Fibroblast of mammary gland (primary cell): ENCODE results near the gene LRIG3.

ENCODE experiments used
- DNase-seq: peaks from one replicate; pipeline ENCODE4 v3.0.0-alpha.2; 2010; ENCODE audit warnings: low read depth
- H3K4me3 ChIP-seq: 2 replicates; pipeline ENCODE4 v1.5.1; 2011; ENCODE audit warnings: low read depth, mild to moderate bottlenecking, low read length, moderate library complexity; ENCODE audit not compliant: control insufficient read depth
- CTCF ChIP-seq: conservative IDR thresholded peaks from 2 replicates; pipeline ENCODE4 v1.5.1; 2011; ENCODE audit warnings: low read depth, low read length, inconsistent platforms; ENCODE audit not compliant: control insufficient read depth, insufficient read depth

LRIG3 gene

GRCh38 chr12:58889557-58889956, 30.7 kb downstream of the LRIG3 start:
- no peak for DNase-seq
- H3K4me3 ChIP-seq = no peak overlapping the region
- TF ChIP-seq CTCF = no peak

DNA sequence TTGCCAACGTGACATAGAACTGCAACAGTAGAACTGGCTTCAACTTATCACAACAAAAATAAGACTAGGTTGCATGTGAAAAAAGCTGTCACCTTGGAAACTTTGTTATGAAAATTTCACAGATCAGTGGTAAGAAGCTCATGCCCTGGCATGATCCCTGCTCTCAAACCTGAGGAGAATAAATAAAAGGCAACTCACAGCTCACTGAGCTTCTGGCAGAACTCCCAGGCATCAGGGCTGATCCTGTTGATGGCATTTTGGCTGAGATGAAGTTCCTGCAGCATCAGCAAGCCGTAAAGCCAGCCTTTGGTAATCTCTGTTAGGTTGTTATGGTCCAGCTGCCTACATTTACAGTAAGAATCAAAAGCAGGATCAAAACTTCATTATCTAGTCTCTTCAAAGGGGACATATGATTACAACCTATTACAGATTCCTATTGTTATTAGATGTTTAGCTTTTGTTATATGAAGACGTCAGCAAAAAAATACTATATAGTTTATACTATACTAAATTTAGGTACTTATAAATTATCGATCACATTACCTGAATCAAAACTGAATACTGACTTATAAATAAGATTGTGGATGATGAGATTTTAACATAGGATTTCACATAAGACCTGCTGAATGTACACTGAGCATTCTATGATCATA, 32.0 kb downstream of the LRIG3 start:
- TF ChIP-seq CTCF = no peak
- DNase-seq = peak; percentile 77
- H3K4me3 ChIP-seq = no peak overlapping the region

- TF ChIP-seq CTCF = no peak
- H3K4me3 ChIP-seq = no peak overlapping the region
- no peak for DNase-seq
Observed at GRCh38 chr12:58887068-58887467, 33.2 kb downstream of the LRIG3 start.

DNA sequence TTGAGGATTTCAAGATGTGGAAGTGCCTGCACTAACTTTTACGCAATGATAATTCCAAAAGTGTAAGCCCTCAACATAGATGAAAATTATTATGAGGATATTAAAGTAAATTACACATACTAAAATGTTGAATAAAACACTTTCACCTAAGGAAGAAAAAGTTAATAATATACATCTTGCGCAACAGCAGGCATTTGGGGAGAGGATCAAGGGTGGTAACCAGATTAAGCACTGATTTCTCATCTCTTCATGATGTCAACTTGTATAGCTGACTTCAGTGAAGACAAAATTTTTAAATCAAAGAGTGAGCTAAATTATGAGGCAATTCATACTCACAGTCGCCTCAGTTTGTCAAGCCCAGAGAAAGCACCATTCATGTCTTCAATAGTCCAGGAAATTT, 33.8 kb downstream of the LRIG3 start:
- H3K4me3 ChIP-seq = no peak overlapping the region
- TF ChIP-seq CTCF = no peak
- DNase-seq = no peak

GRCh38 chr12:58884916-58885315, 35.4 kb downstream of the LRIG3 start:
- DNase-seq = no peak
- H3K4me3 ChIP-seq = no peak overlapping the region
- TF ChIP-seq CTCF = no peak

DNA sequence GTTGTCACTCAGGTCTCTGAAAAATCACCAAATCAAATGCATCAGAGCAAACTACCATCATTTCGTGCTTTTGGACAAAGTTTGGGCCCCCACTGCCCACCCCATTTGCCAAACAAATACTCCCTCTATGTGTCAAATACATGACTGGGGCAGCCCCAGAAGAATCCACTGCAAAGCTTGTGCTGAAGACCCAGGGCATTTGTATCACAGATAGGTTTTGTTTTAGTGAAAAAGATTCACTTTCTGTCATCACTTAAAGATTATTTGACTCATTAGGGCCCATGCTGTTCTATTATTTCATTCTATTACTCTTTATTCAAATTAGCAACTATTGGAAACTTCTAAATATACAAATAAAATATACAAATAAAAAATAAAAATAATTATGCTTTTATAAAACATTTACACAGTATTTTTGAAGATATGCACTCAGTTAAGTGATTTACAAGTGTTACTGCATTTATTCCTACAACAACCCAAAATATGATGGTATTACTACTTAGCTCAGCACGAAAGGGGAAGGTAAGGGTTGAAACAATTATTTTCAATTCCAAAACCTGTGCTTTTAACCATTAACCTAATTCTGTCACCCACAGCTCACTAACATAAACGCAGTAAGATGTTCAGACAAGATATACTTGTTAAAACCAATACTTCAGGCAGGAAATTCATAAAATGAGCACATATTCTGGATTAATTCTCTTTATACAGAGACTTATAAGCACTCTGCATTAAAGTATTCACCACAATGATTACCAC, 36.5 kb downstream of the LRIG3 start:
- no peak overlapping the region for H3K4me3 ChIP-seq
- no peak for DNase-seq
- no peak for TF ChIP-seq CTCF
